Suprapubic skin (tissue), 4 donors: Measurements from ENCODE around the gene P2RY12. TPM values are rescaled to one million over a fixed set of nuclear protein-coding genes. Genes with fewer than 3 reads are reported as not detected.

Experiments used
- DNase-seq, 2 donors: peaks; one replicate each; pipeline ENCODE4 v3.0.0-alpha.2; 2019; ENCODE audit warnings: low spot score in 2 of 2
- H3K27ac ChIP-seq: fragments of 200-600 bp; sonication (generic); one replicate; pipeline ENCODE4 v1.5.1; 2019
- H3K27me3 ChIP-seq: fragments of 200-600 bp; sonication (generic); one replicate; pipeline ENCODE4 v1.5.1; 2019
- H3K36me3 ChIP-seq: fragments of 200-600 bp; sonication (generic); one replicate; pipeline ENCODE4 v1.5.1; 2019
- H3K4me1 ChIP-seq: fragments of 200-600 bp; sonication (generic); one replicate; pipeline ENCODE4 v1.5.1; 2019
- H3K4me3 ChIP-seq: fragments of 200-600 bp; sonication (generic); one replicate; pipeline ENCODE4 v1.5.1; 2019; ENCODE audit warnings: mild to moderate bottlenecking
- H3K9me3 ChIP-seq: fragments of 200-600 bp; sonication (generic); one replicate; pipeline ENCODE4 v1.5.1; 2019
- CTCF ChIP-seq, 2 donors: fragments of 200-600 bp in 1 of 2; fragments of 450-650 bp in 1 of 2; sonication (generic) in 1 of 2; IDR thresholded peaks; one replicate each; pipeline ENCODE4 v1.5.1; 2016 to 2019; ENCODE audit warnings: antibody characterized with exemption in 2 of 2, mild to moderate bottlenecking in 1 of 2, moderate library complexity in 1 of 2
- EP300 ChIP-seq: sonication (generic); formaldehyde crosslinking; IDR thresholded peaks from one replicate; pipeline ENCODE4 v1.6.1; 2017; ENCODE audit warnings: antibody characterized with exemption
- POLR2A ChIP-seq, 2 donors: fragments of 450-650 bp; IDR thresholded peaks; one replicate each; pipeline ENCODE4 v1.6.1; 2017; ENCODE audit warnings: antibody characterized with exemption in 2 of 2, mild to moderate bottlenecking in 2 of 2, moderate library complexity in 2 of 2
- POLR2AphosphoS5 ChIP-seq, 3 donors: sonication (generic); formaldehyde crosslinking; IDR thresholded peaks; one replicate each; pipeline ENCODE4 v1.6.1; 2017; ENCODE audit warnings: antibody characterized with exemption in 3 of 3
- WGBS: methylation state at CpG from one replicate; pipeline ENCODE4 v1.1.5; 2018; 5-methylcytosine and 5-hydroxymethylcytosine counted together
- total RNA-seq, 4 donors: library from RNA; depleted of rRNA; stranded (reverse); fragments of >200 nt; gene quantifications; one replicate each; pipeline ENCODE4 v1.1.0, GENCODE V29; 2016

The P2RY12 gene
- total RNA-seq, 4 donors from 2014 or later = 1.2 TPM; not detected in 3

DNA sequence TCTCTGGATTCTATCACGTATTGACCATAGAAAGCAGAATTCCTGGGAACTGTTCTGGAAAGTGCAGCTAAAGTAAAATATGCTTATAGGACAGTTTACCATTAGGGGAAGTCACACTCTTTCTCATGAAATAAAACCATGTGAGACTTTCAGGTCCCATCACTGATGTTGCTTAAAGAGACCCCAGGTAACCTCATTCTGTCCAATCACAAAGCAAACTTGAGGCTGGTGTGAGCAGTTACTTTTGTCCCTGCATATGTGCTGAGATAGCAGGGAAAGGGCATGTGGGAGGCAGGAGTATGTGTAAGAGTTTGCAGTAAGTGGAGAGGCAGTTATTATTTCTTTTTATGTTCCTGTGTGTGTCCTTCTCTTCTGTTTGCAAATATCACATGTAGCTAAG is 84.0 kb downstream of the P2RY12 start:
- H3K9me3 ChIP-seq = no peaks in the 10 kb centered on the region
- H3K4me1 ChIP-seq = peaks cover 19% of the 10 kb centered on the region
- DNase-seq = no peak
- 81% methylated on average over 1 of the region's 1 CpG for WGBS
- no peaks in the 10 kb centered on the region for H3K27me3 ChIP-seq
- no peak overlapping the region for H3K4me3 ChIP-seq
- no peak overlapping the region for H3K27ac ChIP-seq
- no peaks in the 10 kb centered on the region for H3K36me3 ChIP-seq
- TF ChIP-seq CTCF (IDR thresholded peaks at IDR 0.05) (no peak), POLR2A (IDR thresholded peaks at IDR 0.05) (no peak), POLR2AphosphoS5 (IDR thresholded peaks at IDR 0.05) (no peak), EP300 (no peak)

DNA sequence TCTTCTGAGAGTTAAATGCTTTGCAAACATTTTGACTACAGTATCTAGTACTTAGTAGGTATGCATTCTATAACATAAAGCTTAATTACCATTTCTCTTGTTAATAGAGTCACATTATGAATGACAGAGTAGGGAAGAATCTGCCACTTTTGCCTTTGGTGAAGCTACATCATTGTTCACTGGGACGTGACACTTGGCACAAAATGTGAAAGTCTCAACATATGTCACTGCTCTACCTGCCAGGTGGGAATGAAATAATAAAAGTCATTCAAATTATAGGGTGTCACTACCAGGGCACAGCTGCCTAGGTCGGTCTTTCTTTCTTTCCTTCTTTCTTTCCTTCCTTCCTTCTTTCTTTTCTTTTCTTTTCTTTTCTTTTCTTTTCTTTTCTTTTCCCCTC is 85.5 kb downstream of the P2RY12 start:
- Histone ChIP-seq H3K4me1 (peaks cover 4% of the 10 kb centered on the region), H3K9me3 (no peaks in the 10 kb centered on the region), H3K4me3 (no peak overlapping the region), H3K27me3 (no peaks in the 10 kb centered on the region), H3K27ac (no peak overlapping the region), H3K36me3 (no peaks in the 10 kb centered on the region)
- no peak for TF ChIP-seq EP300
- TF ChIP-seq POLR2AphosphoS5 (IDR thresholded peaks at IDR 0.05) = no peak
- TF ChIP-seq POLR2A (IDR thresholded peaks at IDR 0.05) = no peak
- no peak for TF ChIP-seq CTCF (IDR thresholded peaks at IDR 0.05)
- DNase-seq = no peak
- WGBS = 64% methylated on average over 2 of the region's 2 CpGs

DNA sequence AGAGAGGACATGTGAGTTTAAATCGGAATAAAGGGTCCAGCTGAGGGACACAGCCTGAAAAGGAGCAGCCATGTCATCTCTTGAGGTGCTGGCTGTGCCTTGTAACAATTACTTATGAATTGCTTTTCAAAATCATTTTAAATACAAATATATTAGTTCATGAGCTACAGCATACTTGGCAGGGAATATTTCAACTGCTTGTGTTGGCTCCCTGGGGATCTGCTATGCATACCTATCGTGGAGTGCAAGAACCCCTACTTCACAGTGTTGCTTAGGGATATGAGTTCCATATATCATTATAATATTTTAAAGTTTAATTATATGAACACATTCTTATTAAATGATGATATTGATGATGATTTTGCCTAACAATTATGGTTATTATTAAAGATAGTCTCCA is 87.1 kb downstream of the P2RY12 start:
- no peak for DNase-seq
- no peak overlapping the region for H3K27ac ChIP-seq
- no peaks in the 10 kb centered on the region for H3K4me1 ChIP-seq
- H3K4me3 ChIP-seq = no peak overlapping the region
- TF ChIP-seq CTCF (IDR thresholded peaks at IDR 0.05) (no peak), POLR2AphosphoS5 (IDR thresholded peaks at IDR 0.05) (no peak), EP300 (no peak), POLR2A (IDR thresholded peaks at IDR 0.05) (no peak)
- H3K27me3 ChIP-seq = no peaks in the 10 kb centered on the region
- WGBS = 62% methylated on average over 2 of the region's 2 CpGs
- no peaks in the 10 kb centered on the region for H3K9me3 ChIP-seq
- no peaks in the 10 kb centered on the region for H3K36me3 ChIP-seq

DNA sequence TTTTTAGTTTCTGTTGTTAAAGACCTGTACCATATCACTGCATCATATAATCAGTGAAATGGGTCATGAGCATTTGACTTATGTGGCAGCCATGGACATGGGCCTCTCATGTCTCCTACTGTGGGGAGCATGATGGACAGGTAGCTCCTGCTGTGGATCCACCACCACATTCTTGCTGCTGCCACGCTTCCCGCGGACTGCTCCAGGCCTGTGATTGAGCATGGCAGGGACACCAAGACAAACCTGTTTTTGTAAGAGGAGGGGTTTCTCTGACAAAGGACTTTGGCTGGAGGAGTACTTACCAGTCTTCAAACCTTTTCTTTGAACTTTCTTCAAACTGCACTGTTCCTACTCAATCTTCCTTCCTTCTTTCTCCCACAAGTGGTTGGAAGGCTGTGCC is 88.3 kb downstream of the P2RY12 start:
- H3K4me3 ChIP-seq = no peak overlapping the region
- no peaks in the 10 kb centered on the region for H3K36me3 ChIP-seq
- 84% methylated on average over 3 of the region's 3 CpGs for WGBS
- H3K4me1 ChIP-seq = no peaks in the 10 kb centered on the region
- TF ChIP-seq EP300 = no peak
- TF ChIP-seq POLR2A (IDR thresholded peaks at IDR 0.05) = no peak
- TF ChIP-seq POLR2AphosphoS5 (IDR thresholded peaks at IDR 0.05) = no peak
- TF ChIP-seq CTCF (IDR thresholded peaks at IDR 0.05) = no peak
- H3K27me3 ChIP-seq = no peaks in the 10 kb centered on the region
- no peaks in the 10 kb centered on the region for H3K9me3 ChIP-seq
- no peak overlapping the region for H3K27ac ChIP-seq
- DNase-seq = no peak

DNA sequence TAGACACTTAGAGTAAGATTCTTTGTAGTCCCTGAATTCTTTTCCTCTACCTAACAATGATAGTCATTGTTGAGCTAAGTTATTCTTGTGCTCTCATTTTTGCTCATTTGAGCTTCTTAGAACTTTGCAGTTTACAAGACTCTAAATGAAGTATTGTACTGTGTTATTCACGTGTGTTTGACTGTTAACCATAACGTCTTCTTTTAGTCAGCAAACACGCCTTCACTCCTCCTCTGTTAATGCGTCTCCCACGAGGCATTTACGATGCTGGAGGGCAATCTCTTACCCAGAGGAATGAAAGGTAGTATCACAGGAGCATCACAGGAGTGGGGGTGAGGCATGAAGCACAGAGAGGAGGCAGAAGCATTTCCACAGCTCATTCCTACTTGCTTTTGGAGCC is 91.4 kb downstream of the P2RY12 start:
- TF ChIP-seq EP300 = no peak
- TF ChIP-seq CTCF (IDR thresholded peaks at IDR 0.05) = no peak
- TF ChIP-seq POLR2A (IDR thresholded peaks at IDR 0.05) = no peak
- TF ChIP-seq POLR2AphosphoS5 (IDR thresholded peaks at IDR 0.05) = no peak
- Histone ChIP-seq H3K27me3 (no peaks in the 10 kb centered on the region), H3K9me3 (no peaks in the 10 kb centered on the region), H3K36me3 (no peaks in the 10 kb centered on the region), H3K4me3 (no peak overlapping the region), H3K27ac (no peak overlapping the region), H3K4me1 (no peaks in the 10 kb centered on the region)
- WGBS = 46% methylated on average over 6 of the region's 6 CpGs
- DNase-seq = no peak
